GM12878 (cell line): ENCODE results near the gene PPP3CA. TPM values are rescaled to one million over a fixed set of nuclear protein-coding genes. Genes with fewer than 3 reads are reported as not detected.

Source experiments
- ATAC-seq: fragments of 200-7000 bp; cut with Tn5 transposase; 3 replicates; pipeline ENCODE4 v1.9.1; 2020; ENCODE audit warnings: mild to moderate bottlenecking, moderate library complexity
- BruUV-seq: library from RNA; stranded (reverse); fragments of 400-500 nt; replicated peaks from 2 replicates; lab custom pipeline; 2021; lab: Mats Ljungman, UMichigan
- CTCF ChIA-PET: fragments of 300-600 bp; sonication (Branson Sonifier 250); formaldehyde crosslinking; extraction: SDS; loops from one replicate; lab custom pipeline; 2021; ENCODE audit warnings: inconsistent platforms; lab: Yijun Ruan, JAX
- POLR2A ChIA-PET: fragments of 350-600 bp; formaldehyde crosslinking; extraction: SDS; loops from one replicate; lab custom pipeline; 2021; ENCODE audit warnings: inconsistent platforms; lab: Charles Lee
- RAD21 ChIA-PET: fragments of 300-600 bp; sonication (Branson Sonifier 250); formaldehyde crosslinking; loops from one replicate; lab custom pipeline; 2023; ENCODE audit warnings: antibody characterized with exemption; ENCODE audit not compliant: unreplicated experiment; lab: Charles Lee
- SMC1A ChIA-PET: fragments of 300-600 bp; sonication (Branson Sonifier 250); formaldehyde crosslinking; loops from one replicate; lab custom pipeline; 2023; ENCODE audit not compliant: unreplicated experiment, uncharacterized antibody; lab: Charles Lee
- DNase-seq: peaks from one replicate; pipeline ENCODE4 v3.0.0-alpha.2; 2011; ENCODE audit warnings: low read depth, low spot score
- FAIRE-seq: peaks from 3 replicates; lab custom pipeline; 2011; peaks lifted over from hg19 to GRCh38; lab: Jason Lieb, UNC
- H2AFZ ChIP-seq: 2 replicates; pipeline ENCODE4 v1.6.0; 2011; ENCODE audit warnings: low read depth, low read length, control low read depth; ENCODE audit not compliant: control insufficient read depth
- H3K27ac ChIP-seq: 2 replicates; pipeline ENCODE4 v1.5.1; 2011; ENCODE audit warnings: control low read depth; ENCODE audit not compliant: control insufficient read depth, insufficient read depth
- H3K27me3 ChIP-seq, 2 experiments: replicated peaks in 1 of 2; 2 replicates each; pipeline versions ENCODE4 v1.6.0 to v1.6.1; 2011; ENCODE audit warnings: low read length in 1 of 2; ENCODE audit not compliant: control insufficient read depth in 2 of 2, insufficient read depth in 2 of 2
- H3K36me3 ChIP-seq, 2 experiments: 2 replicates each; pipeline ENCODE4 v1.5.1; 2011; ENCODE audit warnings: low read length in 1 of 2; ENCODE audit not compliant: control insufficient read depth in 2 of 2, insufficient read depth in 2 of 2
- H3K4me1 ChIP-seq: 2 replicates; pipeline ENCODE4 v1.6.1; 2011; ENCODE audit warnings: mild to moderate bottlenecking, low read length, moderate library complexity, mixed read lengths; ENCODE audit not compliant: control insufficient read depth, insufficient read depth
- H3K4me2 ChIP-seq: 2 replicates; pipeline ENCODE4 v1.6.0; 2011; ENCODE audit warnings: control low read depth; ENCODE audit not compliant: control insufficient read depth, insufficient read depth
- H3K4me3 ChIP-seq: fragments of 200-600 bp; sonication (generic); 2 replicates; pipeline ENCODE4 v1.5.1; 2016
- H3K79me2 ChIP-seq: 2 replicates; pipeline ENCODE4 v1.6.0; 2011; ENCODE audit warnings: low read length; ENCODE audit not compliant: control insufficient read depth, insufficient read depth
- H3K9ac ChIP-seq: 2 replicates; pipeline ENCODE4 v1.8.0; 2011; ENCODE audit warnings: low read length, control low read depth, mixed read lengths; ENCODE audit not compliant: control insufficient read depth, insufficient read depth
- H3K9me3 ChIP-seq: replicated peaks from 3 replicates; pipeline ENCODE4 v1.5.1; 2011; ENCODE audit warnings: mild to moderate bottlenecking, low read length; ENCODE audit not compliant: control insufficient read depth, insufficient read depth
- H4K20me1 ChIP-seq: 2 replicates; pipeline ENCODE4 v1.6.0; 2011; ENCODE audit not compliant: control insufficient read depth, insufficient read depth
- BMI1 ChIP-seq: fragments of 450-650 bp; IDR thresholded peaks from 2 replicates; pipeline ENCODE4 v1.6.1; 2016; ENCODE audit warnings: mild to moderate bottlenecking, moderate library complexity, borderline replicate concordance
- CREM ChIP-seq: IDR thresholded peaks from 2 replicates; pipeline ENCODE4 v1.6.1; 2014; ENCODE audit warnings: antibody characterized with exemption, low read depth
- ELK1 ChIP-seq: IDR thresholded peaks from 2 replicates; pipeline ENCODE4 v1.6.1; 2012; ENCODE audit warnings: low read depth, low read length, improper control_type of control experiment
- FOXK2 ChIP-seq: fragments of 450-650 bp; IDR thresholded peaks from 2 replicates; pipeline ENCODE4 v1.6.1; 2017; ENCODE audit warnings: mild to moderate bottlenecking, moderate library complexity
- IRF3 ChIP-seq: fragments of 450-650 bp; IDR thresholded peaks from 2 replicates; pipeline ENCODE4 v1.6.1; 2014; ENCODE audit warnings: mild to moderate bottlenecking
- KLF5 ChIP-seq: fragments of 450-650 bp; IDR thresholded peaks from 2 replicates; pipeline ENCODE4 v1.6.1; 2014; ENCODE audit warnings: mild to moderate bottlenecking; ENCODE audit not compliant: partially characterized antibody
- MEF2B ChIP-seq: fragments of 450-650 bp; IDR thresholded peaks from 2 replicates; pipeline ENCODE4 v1.6.1; 2018; ENCODE audit warnings: mild to moderate bottlenecking, moderate library complexity; ENCODE audit not compliant: partially characterized antibody, poor library complexity, severe bottlenecking
- NFXL1 ChIP-seq: fragments of 450-650 bp; IDR thresholded peaks from 2 replicates; pipeline ENCODE4 v1.6.1; 2017; ENCODE audit warnings: antibody characterized with exemption, mild to moderate bottlenecking, borderline replicate concordance
- POLR2AphosphoS2 ChIP-seq: IDR thresholded peaks from 2 replicates; pipeline ENCODE4 v1.6.1; 2011; ENCODE audit warnings: low read depth, mild to moderate bottlenecking, low read length, improper control_type of control experiment, moderate library complexity
- RBBP5 ChIP-seq: fragments of 200-600 bp; sonication (generic); conservative IDR thresholded peaks from 2 replicates; pipeline ENCODE4 v1.6.1; 2016
- SMAD1 ChIP-seq: fragments of 450-650 bp; IDR thresholded peaks from 2 replicates; pipeline ENCODE4 v1.6.1; 2018; ENCODE audit warnings: mild to moderate bottlenecking, low read depth; ENCODE audit not compliant: partially characterized antibody
- SP1 ChIP-seq: IDR thresholded peaks from one replicate; pipeline ENCODE4 v1.6.1; 2011; ENCODE audit warnings: low read depth, low read length
- STAT1 ChIP-seq: fragments of 450-650 bp; conservative IDR thresholded peaks from 2 replicates; pipeline ENCODE4 v1.6.1; 2014; ENCODE audit warnings: antibody characterized with exemption, mild to moderate bottlenecking
- YY1 ChIP-seq: IDR thresholded peaks from 2 replicates; pipeline ENCODE4 v1.6.1; 2011; ENCODE audit warnings: low read depth, mild to moderate bottlenecking, low read length
- WGBS: methylation state at CpG from one replicate; pipeline ENCODE4 v1.1.6; 2016; ENCODE audit warnings: low lambda C conversion rate; ENCODE audit not compliant: insufficient replicate concordance, insufficient coverage; ENCODE audit errors: missing lambda C conversion rate; 5-methylcytosine and 5-hydroxymethylcytosine counted together
- in situ Hi-C: fragments of 300-500 bp; cut with MboI; formaldehyde crosslinking; loops from 9 replicates; pipeline ENCODE4 v1.14.3; 2018; ENCODE audit warnings: mixed read lengths
- intact Hi-C: fragments of 100-400 bp; cut with micrococcal nuclease; formaldehyde crosslinking; loops from one replicate; pipeline ENCODE4 v1.14.2; 2022; ENCODE audit not compliant: unreplicated experiment
- polyA plus RNA-seq, 11 experiments: library from polyadenylated mRNA; depleted of rRNA in 4 of 11; unstranded in 6 of 11; stranded (reverse) in 5 of 11; fragments of >200 nt; fragmentation: Nextera tagmentation in 4 of 11; fragmentation: Illumina TruSeq in 1 of 11; extraction: Ambion mirVana in 4 of 11; extraction: Trizol in 1 of 11; gene quantifications; 1 replicate in 1 of 11; 2 replicates in 10 of 11; pipeline versions ENCODE4 v1.2.1 to v1.2.3, GENCODE V29; 2011 to 2016; ENCODE audit warnings: inconsistent platforms in 2 of 11, missing spikeins in 2 of 11, low read depth in 1 of 11
- total RNA-seq, 4 experiments: library from RNA; depleted of rRNA in 3 of 4; stranded (reverse); fragments of >200 nt in 3 of 4; fragmentation: Illumina TruSeq in 1 of 4; extraction: Trizol in 1 of 4; gene quantifications; 2 replicates each; pipeline versions ENCODE4 v1.2.1 to v1.2.3, GENCODE V29; 2013 to 2021
- TF ChIP-seq, protein P1 (sequence below): fragments of 450-650 bp; IDR thresholded peaks from 2 replicates; pipeline ENCODE4 v1.6.1; 2017; ENCODE audit warnings: mild to moderate bottlenecking, low read depth, inconsistent platforms; ENCODE audit not compliant: poor library complexity, severe bottlenecking

The PPP3CA gene
- total and polyA plus RNA-seq, 10 of the 15 experiments (the other 5 are each of a cell fraction or from before 2014, with no cell fraction given) = 0.33 to 9.0 (median 1.0) TPM

- TF ChIP-seq IRF3 = no peak
These were observed 52.7 kb downstream of the PPP3CA start (continued) for GRCh38 chr4:101294597-101294996.

- 88% methylated on average over 2 of the region's 2 CpGs for WGBS
- Histone ChIP-seq H3K9ac (no peak overlapping the region), H3K36me3 (no peaks in the 10 kb centered on the region), H2AFZ (no peak overlapping the region), H3K4me3 (no peak overlapping the region), H3K27me3 (no peaks in the 10 kb centered on the region), H3K79me2 (no peaks in the 10 kb centered on the region), H3K4me1 (no peaks in the 10 kb centered on the region), H4K20me1 (no peaks in the 10 kb centered on the region), H3K9me3 (no peaks in the 10 kb centered on the region), H3K27ac (no peak overlapping the region), H3K4me2 (no peak overlapping the region)
- no TSS peak for BruUV-seq
- no peak for FAIRE-seq
- no peak for ATAC-seq
- CTCF ChIA-PET = interaction anchor here (0.5 to 0.6 kb wide), 2 partner anchors 36 to 122 kb away, joined by 3 read pairs; no protein-coding TSS in a partner anchor
- RAD21 ChIA-PET = no interaction called here
- no peak for TF ChIP-seq NFXL1
- TF ChIP-seq BMI1 = no peak
- TF ChIP-seq MEF2B = no peak
- no peak for TF ChIP-seq SP1
- TF ChIP-seq SMAD1 = no peak
- no peak for TF ChIP-seq FOXK2
- no peak for TF ChIP-seq POLR2AphosphoS2
- no peak for TF ChIP-seq ELK1
- no peak for TF ChIP-seq KLF5
- TF ChIP-seq YY1 = no peak
- no peak for TF ChIP-seq CREM
- TF ChIP-seq STAT1 = no peak
- no peak for TF ChIP-seq RBBP5
- TF ChIP-seq, protein P1, sequence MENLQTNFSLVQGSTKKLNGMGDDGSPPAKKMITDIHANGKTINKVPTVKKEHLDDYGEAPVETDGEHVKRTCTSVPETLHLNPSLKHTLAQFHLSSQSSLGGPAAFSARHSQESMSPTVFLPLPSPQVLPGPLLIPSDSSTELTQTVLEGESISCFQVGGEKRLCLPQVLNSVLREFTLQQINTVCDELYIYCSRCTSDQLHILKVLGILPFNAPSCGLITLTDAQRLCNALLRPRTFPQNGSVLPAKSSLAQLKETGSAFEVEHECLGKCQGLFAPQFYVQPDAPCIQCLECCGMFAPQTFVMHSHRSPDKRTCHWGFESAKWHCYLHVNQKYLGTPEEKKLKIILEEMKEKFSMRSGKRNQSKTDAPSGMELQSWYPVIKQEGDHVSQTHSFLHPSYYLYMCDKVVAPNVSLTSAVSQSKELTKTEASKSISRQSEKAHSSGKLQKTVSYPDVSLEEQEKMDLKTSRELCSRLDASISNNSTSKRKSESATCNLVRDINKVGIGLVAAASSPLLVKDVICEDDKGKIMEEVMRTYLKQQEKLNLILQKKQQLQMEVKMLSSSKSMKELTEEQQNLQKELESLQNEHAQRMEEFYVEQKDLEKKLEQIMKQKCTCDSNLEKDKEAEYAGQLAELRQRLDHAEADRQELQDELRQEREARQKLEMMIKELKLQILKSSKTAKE = no peak
- no peak for DNase-seq
- SMC1A ChIA-PET = interaction anchor here (1.2 to 1.9 kb wide), 2 partner anchors 10 to 13 kb away, joined by 3 to 7 read pairs; no protein-coding TSS in a partner anchor
- intact Hi-C loops = no loop called here
- in situ Hi-C loops = no loop called here
- POLR2A ChIA-PET = no interaction called here
These were observed 54.4 kb downstream of the PPP3CA start for GRCh38 chr4:101292901-101293300.
